Natural killer cell (primary cell): ENCODE data around the gene FMO1. TPM values are rescaled to one million over a fixed set of nuclear protein-coding genes. Genes with fewer than 3 reads are reported as not detected.
"Not testable (repeated sequence)": the region's sequence is repeated elsewhere in the genome, so short reads cannot be mapped to it uniquely, and the experiment has no call there.

ENCODE experiments used
- ATAC-seq, 3 donors: fragments of 150-1000 bp in 2 of 3; fragments of 200-7000 bp in 1 of 3; cut with Tn5 transposase; 1 replicate in 1 of 3; 2 replicates in 2 of 3; pipeline ENCODE4 v1.10.0; 2021; ENCODE audit warnings: mild to moderate bottlenecking in 2 of 3, moderate library complexity in 2 of 3
- DNase-seq, 2 donors: peaks; one replicate each; pipeline versions ENCODE4 v3.0.0 to v3.0.0-alpha.2; 2013 to 2021; ENCODE audit warnings: mixed read lengths in 1 of 2
- H3K27ac ChIP-seq: one replicate; pipeline ENCODE4 v1.5.1; 2013; ENCODE audit warnings: mild to moderate bottlenecking, low read length
- H3K27me3 ChIP-seq: one replicate; pipeline ENCODE4 v1.6.1; 2013; ENCODE audit warnings: low read length; ENCODE audit not compliant: control insufficient read depth, insufficient read depth
- H3K36me3 ChIP-seq: one replicate; pipeline ENCODE4 v1.6.1; 2013; ENCODE audit warnings: low read length; ENCODE audit not compliant: control insufficient read depth, insufficient read depth
- H3K4me1 ChIP-seq: one replicate; pipeline ENCODE4 v1.6.1; 2013; ENCODE audit warnings: low read length; ENCODE audit not compliant: control insufficient read depth, insufficient read depth
- H3K4me3 ChIP-seq: one replicate; pipeline ENCODE4 v1.5.1; 2013; ENCODE audit warnings: low read length
- H3K9me3 ChIP-seq: one replicate; pipeline ENCODE4 v1.6.1; 2013; ENCODE audit warnings: low read length; ENCODE audit not compliant: control insufficient read depth, insufficient read depth
- H3K27ac Mint-ChIP-seq, 2 donors: one replicate each; pipeline ENCODE4 v1.8.0; 2022; ENCODE audit warnings: mild to moderate bottlenecking in 2 of 2, mixed read lengths in 2 of 2, moderate library complexity in 1 of 2
- H3K27me3 Mint-ChIP-seq, 2 donors: one replicate each; pipeline ENCODE4 v1.8.0; 2022; ENCODE audit warnings: low read depth in 2 of 2, mixed read lengths in 2 of 2
- H3K36me3 Mint-ChIP-seq: one replicate; pipeline ENCODE4 v1.8.0; 2022; ENCODE audit warnings: mixed read lengths
- H3K4me1 Mint-ChIP-seq, 2 donors: one replicate each; pipeline ENCODE4 v1.8.0; 2022; ENCODE audit warnings: mixed read lengths in 2 of 2
- H3K4me3 Mint-ChIP-seq: one replicate; pipeline ENCODE4 v1.8.0; 2022; ENCODE audit warnings: mild to moderate bottlenecking, moderate library complexity, mixed read lengths
- H3K9me3 Mint-ChIP-seq, 2 donors: one replicate each; pipeline ENCODE4 v1.8.0; 2022; ENCODE audit warnings: mixed read lengths in 2 of 2
- CTCF ChIP-seq: fragments of 200-600 bp; IDR thresholded peaks from one replicate; pipeline ENCODE4 v1.8.0; 2022; ENCODE audit warnings: antibody characterized with exemption
- WGBS: methylation state at CpG from one replicate; pipeline ENCODE4 v1.1.7; 2013; ENCODE audit warnings: missing lambda C conversion rate; ENCODE audit not compliant: insufficient coverage; 5-methylcytosine and 5-hydroxymethylcytosine counted together
- intact Hi-C: fragments of 100-400 bp; cut with micrococcal nuclease; formaldehyde crosslinking; loops from one replicate; pipeline ENCODE4 v1.14.2; 2022
- total RNA-seq, 4 donors: library from RNA; stranded (reverse); fragments of 120-200 nt in 1 of 4; gene quantifications; one replicate each; pipeline versions ENCODE4 v1.2.3 to v1.2.4, GENCODE V29; 2013 to 2022

Gene FMO1
- total RNA-seq, 3 donors from 2014 or later (not counting 1 experiment from before 2014, with no cell fraction given) = not detected

- no peaks in the 10 kb centered on the region for H3K9me3 ChIP-seq
- DNase-seq = no peak
- Mint-ChIP-seq H3K4me1 (no peaks in the 10 kb centered on the region), H3K27me3 (peaks cover 3 to 7% of the 10 kb centered on the region in 2 donors), H3K4me3 (no peak overlapping the region), H3K36me3 (no peaks in the 10 kb centered on the region), H3K9me3 (no peaks in the 10 kb centered on the region), H3K27ac (no peak overlapping the region)
- no peak overlapping the region for H3K4me3 ChIP-seq
- no peak for ATAC-seq
- no peaks in the 10 kb centered on the region for H3K4me1 ChIP-seq
- no peak for TF ChIP-seq CTCF
- WGBS = 76% methylated on average over 5 of the region's 5 CpGs
- peaks cover 2% of the 10 kb centered on the region for H3K27me3 ChIP-seq
- H3K27ac ChIP-seq = no peak overlapping the region
- no peaks in the 10 kb centered on the region for H3K36me3 ChIP-seq
- intact Hi-C loops = no loop called here
Measured at GRCh38 chr1:171221665-171222591, 26.4 kb upstream of the FMO1 start.

GRCh38 chr1:171222936-171223335, 25.4 kb upstream of the FMO1 start:
- Mint-ChIP-seq H3K27me3 (peaks cover 3 to 15% of the 10 kb centered on the region in 2 donors), H3K4me1 (no peaks in the 10 kb centered on the region), H3K9me3 (no peaks in the 10 kb centered on the region), H3K4me3 (no peak overlapping the region), H3K27ac (no peak overlapping the region), H3K36me3 (no peaks in the 10 kb centered on the region)
- H3K27ac ChIP-seq = no peak overlapping the region
- intact Hi-C loops = no loop called here
- H3K36me3 ChIP-seq = no peaks in the 10 kb centered on the region
- no peaks in the 10 kb centered on the region for H3K27me3 ChIP-seq
- no peak overlapping the region for H3K4me3 ChIP-seq
- WGBS = 98% methylated on average over 5 of the region's 5 CpGs
- no peak for TF ChIP-seq CTCF
- no peaks in the 10 kb centered on the region for H3K4me1 ChIP-seq
- DNase-seq (no peak), ATAC-seq (no peak)
- H3K9me3 ChIP-seq = no peaks in the 10 kb centered on the region

- intact Hi-C loops, H3K4me3 ChIP-seq, H3K4me3 Mint-ChIP-seq, H3K36me3 Mint-ChIP-seq, H3K9me3 ChIP-seq, H3K4me1 ChIP-seq, DNase-seq, H3K27me3 ChIP-seq, H3K36me3 ChIP-seq, ATAC-seq, H3K27ac Mint-ChIP-seq, H3K9me3 Mint-ChIP-seq, H3K27ac ChIP-seq, H3K4me1 Mint-ChIP-seq: not testable (repeated sequence)
- H3K27me3 Mint-ChIP-seq = peaks cover 5 to 15% of the 10 kb centered on the region in 2 donors
- WGBS = 90% methylated on average over 4 of the region's 4 CpGs
Measured at GRCh38 chr1:171224257-171224656, 24.0 kb upstream of the FMO1 start.

GRCh38 chr1:171226747-171227370, 21.4 kb upstream of the FMO1 start:
- DNase-seq = peak in 1 of 2 donors; percentile 41
- H3K27ac ChIP-seq = no peak overlapping the region
- no peaks in the 10 kb centered on the region for H3K4me1 ChIP-seq
- no peaks in the 10 kb centered on the region for H3K27me3 ChIP-seq
- H3K36me3 Mint-ChIP-seq = no peaks in the 10 kb centered on the region
- ATAC-seq = peak in 1 of 3 donors; percentile 37
- no peaks in the 10 kb centered on the region for H3K9me3 Mint-ChIP-seq
- no peak overlapping the region for H3K4me3 ChIP-seq
- no peak overlapping the region for H3K4me3 Mint-ChIP-seq
- TF ChIP-seq CTCF = peak; percentile 15
- no peaks in the 10 kb centered on the region for H3K9me3 ChIP-seq
- no peaks in the 10 kb centered on the region for H3K36me3 ChIP-seq
- intact Hi-C loops = no loop called here
- peaks cover 2 to 15% of the 10 kb centered on the region in 2 donors for H3K27me3 Mint-ChIP-seq
- H3K4me1 Mint-ChIP-seq = no peaks in the 10 kb centered on the region
- H3K27ac Mint-ChIP-seq = no peak overlapping the region
- WGBS = no CpG with 5 or more reads among the region's 1 CpG
